ENCODE data around the gene SF3A2. TPM values are rescaled to one million over a fixed set of nuclear protein-coding genes. Genes with fewer than 3 reads are reported as not detected.
A peak's percentile ranks its signal among the peaks of the same experiment; 100 is the strongest.

SF3A2 gene
- total RNA-seq, 1 experiment from 2014 or later = 44.9 TPM

DNA sequence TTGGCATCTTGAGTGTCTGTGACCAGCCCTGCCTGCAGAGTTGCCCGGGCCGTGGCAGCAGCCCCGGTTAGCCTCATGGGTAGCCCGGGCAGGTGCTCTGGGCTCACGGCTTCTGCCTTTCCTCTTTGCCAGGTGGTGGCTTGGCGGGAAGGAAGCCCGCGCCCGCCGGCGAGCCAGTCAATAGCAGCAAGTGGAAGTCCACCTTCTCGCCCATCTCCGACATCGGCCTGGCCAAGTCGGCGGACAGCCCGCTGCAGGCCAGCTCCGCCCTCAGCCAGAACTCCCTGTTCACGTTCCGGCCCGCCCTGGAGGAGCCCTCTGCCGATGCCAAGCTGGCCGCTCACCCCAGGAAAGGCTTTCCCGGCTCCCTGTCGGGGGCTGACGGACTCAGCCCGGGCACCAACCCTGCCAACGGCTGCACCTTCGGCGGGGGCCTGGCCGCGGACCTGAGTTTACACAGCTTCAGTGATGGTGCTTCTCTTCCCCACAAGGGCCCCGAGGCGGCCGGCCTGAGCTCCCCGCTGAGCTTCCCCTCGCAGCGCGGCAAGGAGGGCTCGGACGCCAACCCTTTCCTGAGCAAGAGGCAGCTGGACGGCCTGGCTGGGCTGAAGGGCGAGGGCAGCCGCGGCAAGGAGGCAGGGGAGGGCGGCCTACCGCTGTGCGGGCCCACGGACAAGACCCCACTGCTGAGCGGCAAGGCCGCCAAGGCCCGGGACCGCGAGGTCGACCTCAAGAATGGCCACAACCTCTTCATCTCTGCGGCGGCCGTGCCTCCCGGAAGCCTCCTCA lies 10.4 kb upstream of the SF3A2 start:
- Histone ChIP-seq H3K36me3 (peaks cover 88% of the 10 kb centered on the region), H3K27ac (no peak overlapping the region), H3K27me3 (replicated peaks) (no peaks in the 10 kb centered on the region), H3K9me3 (replicated peaks) (no peaks in the 10 kb centered on the region), H3K4me3 (no peak overlapping the region), H3K4me1 (replicated peaks) (no peaks in the 10 kb centered on the region)
- DNase-seq (ENCODE audit: low read depth in 1 of 2, low spot score in 2 of 2) = no peak

DNA sequence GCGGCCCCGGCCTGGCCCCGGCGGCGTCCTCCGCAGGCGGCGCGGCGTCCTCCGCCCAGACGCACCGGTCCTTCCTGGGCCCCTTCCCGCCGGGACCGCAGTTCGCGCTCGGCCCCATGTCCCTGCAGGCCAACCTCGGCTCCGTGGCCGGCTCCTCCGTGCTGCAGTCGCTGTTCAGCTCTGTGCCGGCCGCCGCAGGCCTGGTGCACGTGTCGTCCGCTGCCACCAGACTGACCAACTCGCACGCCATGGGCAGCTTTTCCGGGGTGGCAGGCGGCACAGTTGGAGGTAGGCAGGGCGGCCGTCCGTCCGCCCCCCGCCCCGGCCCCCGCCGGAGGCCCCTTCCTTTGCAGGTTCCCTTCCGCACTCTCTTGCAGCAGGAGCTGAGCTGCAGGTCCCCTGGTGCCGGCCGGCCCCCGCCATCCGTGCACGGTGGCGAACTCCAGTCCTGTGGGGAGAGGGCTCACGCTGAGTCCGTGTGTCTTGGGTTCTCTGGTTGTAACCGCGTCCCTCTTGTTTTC lies 9.7 kb upstream of the SF3A2 start:
- H3K4me1 ChIP-seq (replicated peaks) = no peaks in the 10 kb centered on the region
- peaks cover 88% of the 10 kb centered on the region for H3K36me3 ChIP-seq
- no peaks in the 10 kb centered on the region for H3K9me3 ChIP-seq (replicated peaks)
- H3K27me3 ChIP-seq (replicated peaks) = no peaks in the 10 kb centered on the region
- DNase-seq (ENCODE audit: low read depth in 1 of 2, low spot score in 2 of 2) = no peak
- H3K27ac ChIP-seq = no peak overlapping the region
- H3K4me3 ChIP-seq = no peak overlapping the region

GRCh38 chr19:2227415-2228156 lies 9.0 kb upstream of the SF3A2 start:
- no peak for DNase-seq (ENCODE audit: low read depth in 1 of 2, low spot score in 2 of 2)
- Histone ChIP-seq H3K27me3 (replicated peaks) (no peaks in the 10 kb centered on the region), H3K27ac (no peak overlapping the region), H3K4me1 (replicated peaks) (no peaks in the 10 kb centered on the region), H3K36me3 (peaks cover 86% of the 10 kb centered on the region), H3K4me3 (no peak overlapping the region), H3K9me3 (replicated peaks) (no peaks in the 10 kb centered on the region)

- Histone ChIP-seq H3K4me1 (replicated peaks) (no peaks in the 10 kb centered on the region), H3K27me3 (replicated peaks) (no peaks in the 10 kb centered on the region), H3K27ac (no peak overlapping the region), H3K36me3 (peaks cover 88% of the 10 kb centered on the region), H3K4me3 (no peak overlapping the region), H3K9me3 (replicated peaks) (no peaks in the 10 kb centered on the region)
- no peak for DNase-seq (ENCODE audit: low read depth in 1 of 2, low spot score in 2 of 2)
These were observed 8.2 kb upstream of the SF3A2 start for GRCh38 chr19:2228157-2229030.

GRCh38 chr19:2229103-2230032 lies 7.3 kb upstream of the SF3A2 start:
- Histone ChIP-seq H3K9me3 (replicated peaks) (no peaks in the 10 kb centered on the region), H3K4me3 (no peak overlapping the region), H3K27me3 (replicated peaks) (no peaks in the 10 kb centered on the region), H3K4me1 (replicated peaks) (peaks cover 2% of the 10 kb centered on the region; the same call in 1 of the 2 replicates), H3K36me3 (peaks cover 91% of the 10 kb centered on the region), H3K27ac (no peak overlapping the region)
- DNase-seq (ENCODE audit: low read depth in 1 of 2, low spot score in 2 of 2) = no peak

DNA sequence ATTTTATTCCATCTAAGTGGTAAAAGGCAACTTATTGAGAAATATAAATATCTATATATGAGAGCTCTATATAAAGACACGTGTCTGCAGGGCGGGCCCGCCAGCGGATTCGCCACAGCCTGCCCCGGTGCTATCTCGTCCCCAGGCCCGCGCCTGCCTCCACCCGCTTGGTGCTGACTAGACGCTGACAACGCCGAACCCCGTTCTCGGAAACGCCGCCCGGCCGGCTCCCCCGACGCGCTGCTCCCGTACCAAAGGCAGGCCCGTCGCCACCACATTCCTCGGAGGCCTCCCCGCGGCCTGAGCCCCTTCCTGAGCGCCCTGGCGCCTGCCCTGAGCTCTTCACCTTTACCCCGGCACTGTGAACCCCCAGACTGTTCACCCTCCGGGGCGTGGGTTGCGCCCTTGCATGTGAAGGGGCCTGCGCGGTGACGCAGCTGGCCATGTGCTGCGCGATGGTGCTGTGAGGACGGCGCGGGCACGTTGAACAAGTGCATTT lies 6.5 kb upstream of the SF3A2 start:
- Histone ChIP-seq H3K27me3 (replicated peaks) (no peaks in the 10 kb centered on the region), H3K36me3 (peaks cover 91% of the 10 kb centered on the region), H3K27ac (no peak overlapping the region), H3K4me3 (no peak overlapping the region), H3K9me3 (replicated peaks) (no peaks in the 10 kb centered on the region), H3K4me1 (replicated peaks) (peaks cover 9% of the 10 kb centered on the region)
- no peak for DNase-seq (ENCODE audit: low read depth in 1 of 2, low spot score in 2 of 2)

DNA sequence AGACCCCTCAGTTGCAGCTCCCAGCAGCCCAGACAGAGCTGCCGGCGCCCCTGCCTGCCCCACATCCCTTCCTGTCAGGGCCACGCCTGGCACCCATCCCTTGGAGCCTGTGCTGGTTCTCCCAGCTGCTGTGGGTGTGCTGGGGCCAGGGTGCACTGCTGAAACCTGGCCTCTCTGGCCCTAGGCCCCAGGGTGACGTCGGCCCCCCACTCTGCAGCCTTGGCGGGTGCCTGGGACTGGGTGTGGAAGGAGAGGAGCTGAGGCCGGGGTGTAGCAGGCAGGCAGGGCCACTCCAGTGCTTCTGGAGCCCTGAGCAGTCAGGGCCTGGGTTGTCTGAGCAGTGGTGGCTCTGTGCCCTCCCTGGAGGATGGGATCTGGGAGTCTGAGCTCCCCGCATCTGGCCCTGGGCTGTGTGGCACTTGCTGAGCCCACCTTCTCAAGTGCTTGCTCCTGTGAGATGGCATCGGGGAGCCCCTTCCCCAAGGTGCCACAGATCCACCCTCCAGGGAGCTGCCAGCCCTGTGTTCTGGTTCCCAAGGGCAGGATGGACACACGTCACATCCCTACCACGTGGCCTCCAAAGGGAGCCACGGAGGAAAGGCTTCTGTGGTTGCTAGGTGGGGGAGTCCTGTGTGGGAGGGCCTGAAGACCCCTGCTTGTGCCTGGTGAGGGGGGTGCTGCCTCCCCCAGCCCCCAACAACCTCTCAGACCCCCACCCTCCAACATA lies 5.7 kb upstream of the SF3A2 start:
- Histone ChIP-seq H3K36me3 (peaks cover 90% of the 10 kb centered on the region), H3K4me1 (replicated peaks) (peaks cover 12% of the 10 kb centered on the region), H3K27ac (no peak overlapping the region), H3K27me3 (replicated peaks) (no peaks in the 10 kb centered on the region), H3K9me3 (replicated peaks) (no peaks in the 10 kb centered on the region), H3K4me3 (no peak overlapping the region)
- DNase-seq (ENCODE audit: low read depth in 1 of 2, low spot score in 2 of 2) = no peak

GRCh38 chr19:2231621-2232221 lies 4.9 kb upstream of the SF3A2 start:
- Histone ChIP-seq H3K4me3 (no peak overlapping the region), H3K27me3 (replicated peaks) (no peaks in the 10 kb centered on the region), H3K4me1 (replicated peaks) (peaks cover 12% of the 10 kb centered on the region), H3K36me3 (peaks cover 83% of the 10 kb centered on the region), H3K27ac (no peak overlapping the region), H3K9me3 (replicated peaks) (no peaks in the 10 kb centered on the region)
- no peak for DNase-seq (ENCODE audit: low read depth in 1 of 2, low spot score in 2 of 2)

- Histone ChIP-seq H3K4me1 (replicated peaks) (peaks cover 14% of the 10 kb centered on the region), H3K9me3 (replicated peaks) (no peaks in the 10 kb centered on the region), H3K27me3 (replicated peaks) (no peaks in the 10 kb centered on the region), H3K27ac (no peak overlapping the region), H3K36me3 (peaks cover 87% of the 10 kb centered on the region), H3K4me3 (no peak overlapping the region)
- DNase-seq (ENCODE audit: low read depth in 1 of 2, low spot score in 2 of 2) = no peak
These were observed 4.1 kb upstream of the SF3A2 start for GRCh38 chr19:2232286-2233151.

DNA sequence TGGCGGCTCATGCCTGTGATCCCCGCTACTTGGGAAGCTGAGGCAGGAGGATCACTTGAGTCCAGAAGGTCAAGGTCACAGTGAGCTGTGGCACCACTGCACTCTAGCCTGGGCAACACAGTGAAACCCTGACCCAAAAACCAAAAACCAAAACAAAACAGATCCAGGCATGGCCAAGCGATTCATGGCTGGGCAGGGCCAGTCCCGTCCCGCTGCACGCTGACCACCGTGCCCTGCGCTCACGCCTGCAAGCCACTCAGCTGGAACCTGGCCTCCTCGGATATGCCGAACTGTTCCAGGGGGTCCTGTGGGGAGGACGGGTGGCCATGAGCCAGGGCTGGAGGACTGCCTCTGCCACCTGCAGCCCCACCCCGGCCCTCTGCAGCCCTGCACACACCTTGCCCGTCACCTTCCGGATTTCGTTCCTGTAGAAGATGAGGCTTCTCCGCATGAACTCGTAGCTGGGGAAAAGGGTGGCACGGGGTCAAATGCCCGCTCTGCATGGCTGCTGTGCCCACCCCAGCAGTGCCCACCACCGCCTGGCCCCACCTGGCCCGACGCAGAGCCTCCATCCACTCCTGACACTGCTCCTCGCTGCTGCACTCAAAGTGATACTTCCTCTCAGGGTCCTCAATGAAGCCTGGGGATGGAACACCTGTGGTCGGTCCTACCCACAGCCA lies 2.9 kb upstream of the SF3A2 start:
- Histone ChIP-seq H3K4me3 (no peak overlapping the region), H3K36me3 (peaks cover 90% of the 10 kb centered on the region), H3K27ac (no peak overlapping the region), H3K27me3 (replicated peaks) (no peaks in the 10 kb centered on the region), H3K9me3 (replicated peaks) (no peaks in the 10 kb centered on the region), H3K4me1 (replicated peaks) (peaks cover 27% of the 10 kb centered on the region)
- DNase-seq (ENCODE audit: low read depth in 1 of 2, low spot score in 2 of 2) = no peak

GRCh38 chr19:2234996-2235380 lies 1.6 kb upstream of the SF3A2 start:
- DNase-seq (ENCODE audit: low read depth in 1 of 2, low spot score in 2 of 2) = no peak
- H3K4me3 ChIP-seq = peak overlapping the region; percentile 74
- H3K36me3 ChIP-seq = peaks cover 78% of the 10 kb centered on the region
- H3K27me3 ChIP-seq (replicated peaks) = no peaks in the 10 kb centered on the region
- peaks cover 38% of the 10 kb centered on the region for H3K4me1 ChIP-seq (replicated peaks)
- H3K27ac ChIP-seq = no peak overlapping the region
- no peaks in the 10 kb centered on the region for H3K9me3 ChIP-seq (replicated peaks)

Data from SJSA1 (cell line).